Neural progenitor cell (in vitro differentiated cells): ENCODE results near the gene ZDHHC7.

Source experiments
- EZH2 ChIP-seq: fragments of 200-600 bp; sonication (generic); IDR thresholded peaks from 2 replicates; pipeline ENCODE4 v1.6.1; 2017; ENCODE audit warnings: antibody characterized with exemption, mild to moderate bottlenecking, moderate library complexity
- EZH2phosphoT487 ChIP-seq: fragments of 200-600 bp; sonication (generic); IDR thresholded peaks from 2 replicates; pipeline ENCODE4 v1.6.1; 2017; ENCODE audit warnings: antibody characterized with exemption
- TF ChIP-seq, protein P1 (sequence below): fragments of 200-600 bp; sonication (generic); IDR thresholded peaks from 2 replicates; pipeline ENCODE4 v1.5.1; 2017; ENCODE audit warnings: antibody characterized with exemption, mild to moderate bottlenecking

GRCh38 chr16:84989749-84990620, 21.4 kb downstream of the ZDHHC7 start:
- TF ChIP-seq, protein P1, sequence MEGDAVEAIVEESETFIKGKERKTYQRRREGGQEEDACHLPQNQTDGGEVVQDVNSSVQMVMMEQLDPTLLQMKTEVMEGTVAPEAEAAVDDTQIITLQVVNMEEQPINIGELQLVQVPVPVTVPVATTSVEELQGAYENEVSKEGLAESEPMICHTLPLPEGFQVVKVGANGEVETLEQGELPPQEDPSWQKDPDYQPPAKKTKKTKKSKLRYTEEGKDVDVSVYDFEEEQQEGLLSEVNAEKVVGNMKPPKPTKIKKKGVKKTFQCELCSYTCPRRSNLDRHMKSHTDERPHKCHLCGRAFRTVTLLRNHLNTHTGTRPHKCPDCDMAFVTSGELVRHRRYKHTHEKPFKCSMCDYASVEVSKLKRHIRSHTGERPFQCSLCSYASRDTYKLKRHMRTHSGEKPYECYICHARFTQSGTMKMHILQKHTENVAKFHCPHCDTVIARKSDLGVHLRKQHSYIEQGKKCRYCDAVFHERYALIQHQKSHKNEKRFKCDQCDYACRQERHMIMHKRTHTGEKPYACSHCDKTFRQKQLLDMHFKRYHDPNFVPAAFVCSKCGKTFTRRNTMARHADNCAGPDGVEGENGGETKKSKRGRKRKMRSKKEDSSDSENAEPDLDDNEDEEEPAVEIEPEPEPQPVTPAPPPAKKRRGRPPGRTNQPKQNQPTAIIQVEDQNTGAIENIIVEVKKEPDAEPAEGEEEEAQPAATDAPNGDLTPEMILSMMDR, result no peak
- TF ChIP-seq EZH2phosphoT487 (no peak), EZH2 (no peak)
